K562 (cell line): Measurements from ENCODE around the gene GLG1. TPM values are rescaled to one million over a fixed set of nuclear protein-coding genes. Genes with fewer than 3 reads are reported as not detected.

Experiments used
- ADNP ChIP-seq: fragments of 200-800 bp; sonication (Bioruptor generic); IDR thresholded peaks from 2 replicates; pipeline ENCODE4 v1.6.1; 2016; ENCODE audit warnings: missing genetic modification characterization, missing compliant biosample characterization
- ATF7 ChIP-seq: fragments of 450-650 bp; IDR thresholded peaks from 2 replicates; pipeline ENCODE4 v1.7.1; 2014; ENCODE audit warnings: mild to moderate bottlenecking, moderate library complexity
- CBFA2T3 ChIP-seq: fragments of 450-650 bp; IDR thresholded peaks from 2 replicates; pipeline ENCODE4 v1.6.1; 2017
- CEBPG ChIP-seq, 3 experiments: fragments of 200-800 bp in 1 of 3; sonication (Bioruptor generic) in 1 of 3; sonication (generic) in 1 of 3; formaldehyde crosslinking in 1 of 3; IDR thresholded peaks in 2 of 3; conservative IDR thresholded peaks in 1 of 3; 2 replicates each; pipeline versions ENCODE4 v1.6.1 to v1.8.0; 2016 to 2022; ENCODE audit warnings: missing compliant biosample characterization in 2 of 3, missing genetic modification characterization in 2 of 3, mild to moderate bottlenecking in 1 of 3, missing genetic modification reagents in 1 of 3
- DACH1 ChIP-seq: fragments of 450-650 bp; IDR thresholded peaks from 2 replicates; pipeline ENCODE4 v1.6.1; 2018; ENCODE audit not compliant: partially characterized antibody
- DDX20 ChIP-seq: fragments of 450-650 bp; IDR thresholded peaks from 2 replicates; pipeline ENCODE4 v1.6.1; 2016; ENCODE audit warnings: missing genetic modification characterization, low read depth, mild to moderate bottlenecking, missing compliant biosample characterization, moderate library complexity
- ETS2 ChIP-seq: IDR thresholded peaks from 2 replicates; pipeline ENCODE4 v1.6.1; 2016; ENCODE audit warnings: borderline replicate concordance, missing genetic modification characterization, mild to moderate bottlenecking, moderate library complexity, missing compliant biosample characterization; ENCODE audit not compliant: poor library complexity, severe bottlenecking
- ETV1 ChIP-seq: fragments of 450-650 bp; conservative IDR thresholded peaks from 2 replicates; pipeline ENCODE4 v1.6.1; 2016; ENCODE audit warnings: missing genetic modification characterization, control low read depth, low read depth, missing compliant biosample characterization
- FOS ChIP-seq: IDR thresholded peaks from 3 replicates; pipeline ENCODE4 v1.6.1; 2011; ENCODE audit not compliant: insufficient read length; ENCODE audit errors: extremely low read depth
- FOXA3 ChIP-seq, 2 experiments: fragments of 450-650 bp in 1 of 2; sonication (generic) in 1 of 2; formaldehyde crosslinking; IDR thresholded peaks in 1 of 2; conservative IDR thresholded peaks in 1 of 2; 2 replicates each; pipeline versions ENCODE4 v1.4.0 to v1.8.0; 2020 to 2022; ENCODE audit warnings: mild to moderate bottlenecking in 2 of 2, missing genetic modification reagents in 1 of 2
- FOXM1 ChIP-seq, 2 experiments: fragments of 450-650 bp in 1 of 2; sonication (generic) in 1 of 2; formaldehyde crosslinking in 1 of 2; IDR thresholded peaks; 2 replicates each; pipeline versions ENCODE4 v1.6.1 to v1.9.0; 2017 to 2022; ENCODE audit warnings: low read depth in 2 of 2, mild to moderate bottlenecking in 2 of 2, missing genetic modification reagents in 1 of 2, moderate library complexity in 1 of 2
- HDAC2 ChIP-seq: fragments of 450-650 bp; IDR thresholded peaks from 2 replicates; pipeline ENCODE4 v1.6.1; 2016; ENCODE audit warnings: mild to moderate bottlenecking
- HES1 ChIP-seq: fragments of 450-650 bp; IDR thresholded peaks from 2 replicates; pipeline ENCODE4 v1.6.1; 2016; ENCODE audit warnings: low read depth, mild to moderate bottlenecking, moderate library complexity
- POLR2AphosphoS5 ChIP-seq: IDR thresholded peaks from 2 replicates; pipeline ENCODE4 v1.6.1; 2011; ENCODE audit warnings: mild to moderate bottlenecking, low read depth, low read length, moderate library complexity; ENCODE audit not compliant: control insufficient read depth, insufficient read depth
- PTRF ChIP-seq: fragments of 450-650 bp; IDR thresholded peaks from 2 replicates; pipeline ENCODE4 v1.6.1; 2016; ENCODE audit warnings: mild to moderate bottlenecking, missing genetic modification characterization, missing compliant biosample characterization
- SAP30 ChIP-seq: fragments of 200-600 bp; sonication (generic); IDR thresholded peaks from 2 replicates; pipeline ENCODE4 v1.6.1; 2012; ENCODE audit warnings: borderline replicate concordance, low read depth, mild to moderate bottlenecking, moderate library complexity, low read length, control low read depth, inconsistent platforms; ENCODE audit not compliant: insufficient read depth, poor library complexity, severe bottlenecking
- THAP12 ChIP-seq: fragments of 250-450 bp; sonication (Bioruptor Pico); IDR thresholded peaks from 2 replicates; pipeline ENCODE4 v1.9.0; 2021; ENCODE audit warnings: mild to moderate bottlenecking, inconsistent platforms
- VEZF1 ChIP-seq: fragments of 200-800 bp; sonication (Bioruptor generic); IDR thresholded peaks from 2 replicates; pipeline ENCODE4 v1.6.1; 2017; ENCODE audit warnings: missing genetic modification characterization, missing compliant biosample characterization
- YY1 ChIP-seq, 3 experiments: IDR thresholded peaks; 2 replicates each; pipeline ENCODE4 v1.6.1; 2011; ENCODE audit warnings: low read length in 2 of 3, mild to moderate bottlenecking in 2 of 3, moderate library complexity in 2 of 3, borderline replicate concordance in 1 of 3, control low read depth in 1 of 3, low read depth in 1 of 3; ENCODE audit not compliant: insufficient read depth in 3 of 3, insufficient replicate concordance in 2 of 3, control insufficient read depth in 1 of 3, insufficient read length in 1 of 3; ENCODE audit errors: extremely low read depth in 1 of 3
- ZNF146 ChIP-seq: IDR thresholded peaks from one replicate; pipeline ENCODE4 v1.6.1; 2018; ENCODE audit warnings: missing compliant biosample characterization; ENCODE audit not compliant: unreplicated experiment
- ZNF445 ChIP-seq: fragments of 250-450 bp; sonication (Bioruptor Pico); IDR thresholded peaks from 2 replicates; pipeline ENCODE4 v1.4.0; 2020; ENCODE audit warnings: low read depth, mild to moderate bottlenecking, moderate library complexity
- ZNF584 ChIP-seq: fragments of 200-800 bp; sonication (Bioruptor generic); IDR thresholded peaks from 2 replicates; pipeline ENCODE4 v1.6.1; 2016; ENCODE audit warnings: low read depth, mild to moderate bottlenecking, missing genetic modification characterization, missing compliant biosample characterization
- polyA plus RNA-seq, 8 experiments: library from polyadenylated mRNA; depleted of rRNA in 4 of 8; stranded (reverse) in 5 of 8; unstranded in 3 of 8; fragments of >200 nt; fragmentation: Nextera tagmentation in 2 of 8; fragmentation: Illumina TruSeq in 1 of 8; extraction: Ambion mirVana in 2 of 8; extraction: Trizol in 1 of 8; gene quantifications; 2 replicates each; pipeline versions ENCODE4 v1.2.1 to v1.2.3, GENCODE V29; 2011 to 2014; ENCODE audit warnings: inconsistent platforms in 1 of 8, missing spikeins in 1 of 8
- total RNA-seq, 7 experiments: library from RNA; depleted of rRNA in 6 of 7; stranded (reverse); fragments of >200 nt in 6 of 7; fragmentation: Illumina TruSeq in 2 of 7; extraction: Trizol in 2 of 7; gene quantifications; 2 replicates each; pipeline versions ENCODE4 v1.2.1 to v1.2.3, GENCODE V29; 2011 to 2021; ENCODE audit warnings: low replicate concordance in 1 of 7

The GLG1 gene
- total and polyA plus RNA-seq, 9 of the 15 experiments (the other 6 are each of a cell fraction or from before 2014, with no cell fraction given), result 6.2 to 36.0 (median 23.6) TPM

GRCh38 chr16:74565378-74565777 lies 41.5 kb downstream of the GLG1 start (continued):
- TF ChIP-seq THAP12 (CRISPR knock-in tag), result no peak
- peak; percentile 91 for TF ChIP-seq DACH1
- TF ChIP-seq ZNF445 (CRISPR knock-in tag), result no peak
- no peak for TF ChIP-seq PTRF
- TF ChIP-seq POLR2AphosphoS5, result peak; percentile 41; the same call in 1 of the 2 replicates
- TF ChIP-seq VEZF1 (CRISPR knock-in tag), result no peak
- no peak for TF ChIP-seq ETS2 (tag)
- peak; percentile 36 for TF ChIP-seq SAP30
- 0 out of 2 replicates have a peak, but pooled peaks have one; percentile 35 for TF ChIP-seq HDAC2
- no peak for TF ChIP-seq ADNP (tag)
- peak; percentile 50; the same call in 1 of the 2 replicates for TF ChIP-seq CEBPG (CRISPR knock-in tag; IDR thresholded peaks at IDR 0.05)
- no peak for TF ChIP-seq CEBPG (tag; conservative IDR thresholded peaks at IDR 0.05 in 1 of 2, IDR thresholded peaks at IDR 0.05 in 1 of 2)
- TF ChIP-seq FOXA3 (CRISPR knock-in tag; conservative IDR thresholded peaks at IDR 0.05 in 1 of 2, IDR thresholded peaks at IDR 0.05 in 1 of 2), result peak in 1 of 2 experiments; percentile 59; a peak in 2 of 4 replicates
- TF ChIP-seq ETV1, result peak; percentile 77
- no peak for TF ChIP-seq ZNF584 (CRISPR knock-in tag)
- no peak for TF ChIP-seq DDX20 (tag)
- no peak for TF ChIP-seq ATF7
- TF ChIP-seq FOS, result peak; percentile 16
- TF ChIP-seq CBFA2T3, result peak; percentile 74
- peak in 1 of 3 experiments; percentile 38 for TF ChIP-seq YY1 (IDR thresholded peaks at IDR 0.05; ENCODE audit: borderline replicate concordance in 1 of 3, control insufficient read depth in 1 of 3, extremely low read depth in 1 of 3, insufficient read depth in 3 of 3, insufficient read length in 1 of 3, insufficient replicate concordance in 2 of 3, low read depth in 1 of 3, low read length in 2 of 3)
- no peak for TF ChIP-seq ZNF146 (CRISPR knock-in tag)
- TF ChIP-seq HES1, result peak; percentile 49; the same call in 1 of the 2 replicates
- peak; percentile 76; the same call in 1 of the 2 replicates for TF ChIP-seq FOXM1 (IDR thresholded peaks at IDR 0.05; ENCODE audit: low read depth)
- TF ChIP-seq FOXM1 (CRISPR knock-in tag; IDR thresholded peaks at IDR 0.05; ENCODE audit: low read depth), result no peak
